Kidney epithelial cell (primary cell): ENCODE measurements around the gene HES1. TPM values are rescaled to one million over a fixed set of nuclear protein-coding genes. Genes with fewer than 3 reads are reported as not detected.
"Not testable (repeated sequence)": the region's sequence is repeated elsewhere in the genome, so short reads cannot be mapped to it uniquely, and the experiment has no call there.

Experiments used
- DNase-seq: peaks from one replicate; pipeline ENCODE4 v3.0.0-alpha.2; 2010; ENCODE audit warnings: low read depth
- H3K27me3 ChIP-seq: 2 replicates; pipeline ENCODE4 v1.6.0; 2011; ENCODE audit warnings: low read length; ENCODE audit not compliant: control insufficient read depth, insufficient read depth
- H3K36me3 ChIP-seq: 2 replicates; pipeline ENCODE4 v1.5.1; 2011; ENCODE audit warnings: low read length; ENCODE audit not compliant: control insufficient read depth, insufficient read depth
- H3K4me3 ChIP-seq: 2 replicates; pipeline ENCODE4 v1.5.1; 2011; ENCODE audit warnings: low read depth, mild to moderate bottlenecking, control low read depth, low read length
- CTCF ChIP-seq: IDR thresholded peaks from 2 replicates; pipeline ENCODE4 v1.5.1; 2011; ENCODE audit warnings: mild to moderate bottlenecking, moderate library complexity, low read length, control low read depth, inconsistent platforms; ENCODE audit not compliant: insufficient read depth, poor library complexity, severe bottlenecking
- total RNA-seq: library from RNA; depleted of rRNA; stranded (reverse); fragments of >200 nt; gene quantifications from 2 replicates; pipeline ENCODE4 v1.2.3, GENCODE V29; 2015

Gene HES1
- total RNA-seq, 1 donor from 2014 or later, result 50.7 TPM

GRCh38 chr3:194123726-194124125 is 12.2 kb upstream of the HES1 start:
- Histone ChIP-seq H3K27me3 (no peaks in the 10 kb centered on the region), H3K36me3 (no peaks in the 10 kb centered on the region), H3K4me3 (no peak overlapping the region)
- DNase-seq, result no peak
- TF ChIP-seq CTCF, result no peak

DNA sequence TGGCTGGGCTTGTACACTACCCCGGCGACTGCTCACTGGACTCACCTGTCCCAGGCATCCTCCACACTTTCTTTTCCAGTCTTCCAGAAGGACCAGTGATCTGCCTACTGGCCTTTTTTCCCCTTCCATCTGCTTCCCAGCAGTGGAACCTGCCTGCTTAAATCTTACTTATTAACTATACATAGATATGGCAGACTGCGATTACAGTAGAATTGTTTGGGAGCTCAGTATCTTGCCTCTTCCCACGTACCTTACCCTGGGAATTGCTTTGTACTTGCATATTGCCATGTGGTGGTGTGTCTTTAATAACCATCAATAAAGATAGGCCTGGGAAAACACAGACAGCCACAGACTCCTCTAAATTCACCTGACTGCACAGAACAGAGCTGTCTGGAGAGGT is 11.8 kb upstream of the HES1 start:
- no peak for TF ChIP-seq CTCF
- Histone ChIP-seq H3K36me3 (no peaks in the 10 kb centered on the region), H3K4me3 (no peak overlapping the region), H3K27me3 (no peaks in the 10 kb centered on the region)
- no peak for DNase-seq

DNA sequence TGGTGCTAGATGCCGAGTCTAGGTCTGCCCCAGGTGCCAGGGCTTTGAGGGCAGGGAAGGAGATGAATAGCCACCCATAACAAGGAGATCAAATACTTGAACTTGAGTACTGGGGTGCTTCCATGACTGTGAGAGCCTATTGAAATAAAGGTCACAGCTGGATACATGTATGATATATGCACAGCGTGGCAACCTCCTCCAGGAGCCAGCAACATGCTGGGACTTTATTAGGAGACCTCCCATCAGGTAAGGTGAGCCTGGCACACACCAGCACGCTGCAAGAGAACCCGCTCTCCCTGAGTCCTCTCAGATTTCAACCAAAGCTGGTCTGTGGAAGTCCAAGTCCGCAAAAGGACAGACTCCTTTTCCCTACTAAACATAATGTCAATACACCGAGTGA is 10.5 kb upstream of the HES1 start:
- DNase-seq, result no peak
- H3K36me3 ChIP-seq, result no peaks in the 10 kb centered on the region
- TF ChIP-seq CTCF, result no peak
- H3K27me3 ChIP-seq, result no peaks in the 10 kb centered on the region
- H3K4me3 ChIP-seq, result no peak overlapping the region

- Histone ChIP-seq H3K4me3 (no peak overlapping the region), H3K27me3 (no peaks in the 10 kb centered on the region), H3K36me3 (no peaks in the 10 kb centered on the region)
- no peak for DNase-seq
- TF ChIP-seq CTCF, result no peak
These were observed 9.2 kb upstream of the HES1 start for GRCh38 chr3:194126790-194127189.

DNA sequence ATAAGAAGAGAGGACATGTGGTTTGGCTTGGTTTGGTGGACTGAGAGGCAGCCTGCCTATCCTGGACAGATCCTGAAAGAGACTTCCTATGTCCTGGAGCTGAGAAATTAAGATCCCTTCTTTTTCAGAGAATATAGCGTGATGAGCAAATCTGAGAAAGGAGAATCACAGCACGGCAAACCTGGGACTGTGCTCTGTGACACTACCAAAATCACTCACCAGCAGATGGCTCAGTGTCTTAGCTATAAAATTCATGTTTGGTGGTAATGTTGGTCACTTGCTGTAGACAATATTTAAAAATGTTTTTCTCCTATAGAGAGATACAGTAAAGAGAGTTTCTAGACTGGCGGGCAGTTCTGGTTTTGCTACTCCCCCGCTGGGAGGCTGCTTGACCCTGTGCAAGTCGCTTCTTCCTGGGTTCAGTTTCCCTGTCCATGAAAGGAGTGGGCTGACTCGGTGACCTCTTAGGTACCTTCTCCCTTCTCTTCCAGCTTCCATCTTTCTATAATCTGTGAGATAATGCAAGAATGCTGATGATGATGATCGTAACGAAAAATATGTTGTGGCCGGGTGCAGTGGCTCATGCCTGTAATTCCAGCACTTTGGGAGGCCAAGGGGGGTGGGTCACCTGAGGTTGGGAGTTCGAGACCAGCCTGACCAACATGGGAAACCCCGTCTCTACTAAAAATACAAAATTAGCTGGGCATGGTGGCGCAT is 7.6 kb upstream of the HES1 start:
- no peak overlapping the region for H3K4me3 ChIP-seq
- TF ChIP-seq CTCF, result no peak
- no peaks in the 10 kb centered on the region for H3K27me3 ChIP-seq
- H3K36me3 ChIP-seq, result no peaks in the 10 kb centered on the region
- DNase-seq, result no peak

- H3K36me3 ChIP-seq, H3K4me3 ChIP-seq, DNase-seq, H3K27me3 ChIP-seq: not testable (repeated sequence)
These were observed 7.0 kb upstream of the HES1 start for GRCh38 chr3:194128919-194129295.
